ENCODE data around the gene FAM222A.

FAM222A gene

DNA sequence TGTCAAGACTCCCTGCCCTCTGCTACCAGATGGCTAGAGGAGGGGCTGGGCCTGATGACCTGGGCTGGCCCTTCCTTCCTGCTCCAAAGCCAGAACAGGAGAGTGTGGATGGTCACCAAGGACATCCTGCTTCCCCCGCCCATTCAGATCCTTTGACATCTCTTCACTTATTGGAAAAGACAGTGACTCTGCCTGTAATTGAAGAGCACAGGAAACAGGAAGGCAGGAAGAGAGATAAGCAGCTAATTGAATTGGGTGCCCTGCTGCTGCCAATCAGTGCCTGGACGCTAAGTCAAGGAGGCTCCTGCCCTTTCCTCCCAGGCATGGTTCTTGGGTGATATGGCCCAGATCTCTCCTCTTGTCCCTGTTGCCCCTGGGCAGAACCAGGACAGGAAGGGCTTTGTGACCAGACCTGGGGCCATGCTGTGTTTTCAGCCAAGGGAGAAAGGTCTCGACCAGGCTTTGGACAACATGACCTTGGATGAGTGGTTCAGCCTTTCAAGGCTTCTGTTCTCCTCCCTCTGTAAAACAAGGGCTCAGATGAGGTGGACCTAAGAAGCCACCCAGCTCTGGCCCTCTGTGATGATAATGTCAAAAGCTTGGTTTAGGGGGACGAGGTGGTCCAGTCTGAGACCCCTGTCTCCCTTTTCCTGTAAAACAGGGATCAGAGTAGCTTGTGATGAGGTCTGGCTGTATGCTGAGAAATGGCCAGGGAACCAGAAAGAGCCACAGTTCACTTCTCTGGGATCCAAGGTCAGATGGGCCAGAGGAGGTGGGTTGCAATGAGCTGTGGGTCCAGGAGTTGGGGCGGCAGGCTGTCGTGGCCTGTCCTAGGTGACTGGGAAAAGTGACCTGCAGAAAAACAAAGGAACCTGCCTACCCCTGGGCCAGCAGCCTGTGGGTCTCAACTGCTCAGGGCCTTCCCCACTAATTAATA lies 38.8 kb downstream of the FAM222A start:
- no peak overlapping the region for H3K27ac ChIP-seq (ENCODE audit: low read depth, low read length)
- no peaks in the 10 kb centered on the region for H3K27me3 ChIP-seq (ENCODE audit: low read length)
- H2AFZ ChIP-seq (ENCODE audit: low read depth, low read length, severe bottlenecking) = no peak overlapping the region
- H3K4me2 ChIP-seq (ENCODE audit: low read depth, low read length, poor library complexity, severe bottlenecking) = no peak overlapping the region
- no peak overlapping the region for H3K4me3 ChIP-seq (ENCODE audit: insufficient read depth, low read length, poor library complexity, severe bottlenecking)
- TF ChIP-seq EZH2phosphoT487 (conservative IDR thresholded peaks at IDR 0.05; ENCODE audit: low read length) = no peak
- TF ChIP-seq, protein P1, sequence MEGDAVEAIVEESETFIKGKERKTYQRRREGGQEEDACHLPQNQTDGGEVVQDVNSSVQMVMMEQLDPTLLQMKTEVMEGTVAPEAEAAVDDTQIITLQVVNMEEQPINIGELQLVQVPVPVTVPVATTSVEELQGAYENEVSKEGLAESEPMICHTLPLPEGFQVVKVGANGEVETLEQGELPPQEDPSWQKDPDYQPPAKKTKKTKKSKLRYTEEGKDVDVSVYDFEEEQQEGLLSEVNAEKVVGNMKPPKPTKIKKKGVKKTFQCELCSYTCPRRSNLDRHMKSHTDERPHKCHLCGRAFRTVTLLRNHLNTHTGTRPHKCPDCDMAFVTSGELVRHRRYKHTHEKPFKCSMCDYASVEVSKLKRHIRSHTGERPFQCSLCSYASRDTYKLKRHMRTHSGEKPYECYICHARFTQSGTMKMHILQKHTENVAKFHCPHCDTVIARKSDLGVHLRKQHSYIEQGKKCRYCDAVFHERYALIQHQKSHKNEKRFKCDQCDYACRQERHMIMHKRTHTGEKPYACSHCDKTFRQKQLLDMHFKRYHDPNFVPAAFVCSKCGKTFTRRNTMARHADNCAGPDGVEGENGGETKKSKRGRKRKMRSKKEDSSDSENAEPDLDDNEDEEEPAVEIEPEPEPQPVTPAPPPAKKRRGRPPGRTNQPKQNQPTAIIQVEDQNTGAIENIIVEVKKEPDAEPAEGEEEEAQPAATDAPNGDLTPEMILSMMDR (IDR thresholded peaks at IDR 0.05; ENCODE audit: insufficient read depth, low read length, poor library complexity, severe bottlenecking) = no peak
- no peaks in the 10 kb centered on the region for H3F3A ChIP-seq (ENCODE audit: insufficient read depth)
- H3K9me3 ChIP-seq (ENCODE audit: insufficient read depth, low read length) = 0 out of 2 replicates have a peak, but pooled peaks cover 4% of the 10 kb centered on the region
- no peaks in the 10 kb centered on the region for H3K79me2 ChIP-seq (ENCODE audit: insufficient read depth, low read length)
- no peaks in the 10 kb centered on the region for H4K20me1 ChIP-seq (ENCODE audit: low read depth, low read length)
- H3K9ac ChIP-seq (ENCODE audit: low read length) = no peak overlapping the region
- H3K9me2 ChIP-seq (replicated peaks; ENCODE audit: insufficient read depth, low read length) = no peaks in the 10 kb centered on the region
- no peaks in the 10 kb centered on the region for H3K36me3 ChIP-seq (ENCODE audit: low read length)

DNA sequence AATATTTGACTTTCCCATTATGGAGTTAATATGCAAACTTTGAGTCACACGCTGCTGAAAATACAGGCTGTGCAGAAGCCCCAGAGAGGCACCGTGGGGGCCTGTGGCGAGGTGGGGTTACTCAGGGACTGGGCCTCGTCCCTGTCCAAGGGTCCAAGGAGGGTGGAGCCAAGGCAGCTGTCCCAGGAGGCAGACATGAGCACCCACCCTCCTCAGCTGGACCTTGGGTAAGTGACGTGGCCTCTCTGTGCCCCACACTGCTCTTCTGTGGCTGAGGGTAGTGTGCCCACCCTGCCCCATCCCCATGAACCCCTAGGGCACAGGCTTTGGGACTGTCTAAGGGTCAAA lies 39.4 kb downstream of the FAM222A start:
- H3K9me3 ChIP-seq (ENCODE audit: insufficient read depth, low read length) = 0 out of 2 replicates have a peak, but pooled peaks cover 4% of the 10 kb centered on the region
- no peak overlapping the region for H3K4me3 ChIP-seq (ENCODE audit: insufficient read depth, low read length, poor library complexity, severe bottlenecking)
- H3K9me2 ChIP-seq (replicated peaks; ENCODE audit: insufficient read depth, low read length) = no peaks in the 10 kb centered on the region
- H3F3A ChIP-seq (ENCODE audit: insufficient read depth) = no peaks in the 10 kb centered on the region
- H3K9ac ChIP-seq (ENCODE audit: low read length) = no peak overlapping the region
- no peaks in the 10 kb centered on the region for H3K27me3 ChIP-seq (ENCODE audit: low read length)
- no peaks in the 10 kb centered on the region for H3K79me2 ChIP-seq (ENCODE audit: insufficient read depth, low read length)
- H3K36me3 ChIP-seq (ENCODE audit: low read length) = no peaks in the 10 kb centered on the region
- no peak overlapping the region for H3K27ac ChIP-seq (ENCODE audit: low read depth, low read length)
- TF ChIP-seq EZH2phosphoT487 (conservative IDR thresholded peaks at IDR 0.05; ENCODE audit: low read length) = no peak
- TF ChIP-seq, protein P1 (IDR thresholded peaks at IDR 0.05; ENCODE audit: insufficient read depth, low read length, poor library complexity, severe bottlenecking) = no peak
- H3K4me2 ChIP-seq (ENCODE audit: low read depth, low read length, poor library complexity, severe bottlenecking) = no peak overlapping the region
- no peaks in the 10 kb centered on the region for H4K20me1 ChIP-seq (ENCODE audit: low read depth, low read length)
- H2AFZ ChIP-seq (ENCODE audit: low read depth, low read length, severe bottlenecking) = no peak overlapping the region

DNA sequence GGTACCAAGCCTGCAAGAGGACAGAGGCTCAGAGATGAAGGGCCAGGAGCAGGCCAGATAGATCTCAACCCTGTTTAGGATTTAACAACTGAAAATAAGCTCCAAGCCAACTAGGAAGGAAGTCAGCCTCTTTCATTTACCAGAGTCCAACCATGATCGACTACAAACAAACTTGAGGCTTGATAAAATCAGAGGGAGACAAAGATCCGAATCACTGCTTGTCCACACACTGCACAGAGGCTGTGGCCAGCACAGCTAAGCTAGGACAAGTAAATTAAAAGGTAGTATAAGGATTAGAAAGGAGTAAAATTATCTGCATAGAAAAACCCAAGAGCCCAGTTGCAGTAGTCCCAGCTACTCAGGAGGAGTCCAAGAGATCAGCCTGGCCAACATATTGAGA lies 40.3 kb downstream of the FAM222A start:
- no peaks in the 10 kb centered on the region for H3K79me2 ChIP-seq (ENCODE audit: insufficient read depth, low read length)
- no peak overlapping the region for H3K4me3 ChIP-seq (ENCODE audit: insufficient read depth, low read length, poor library complexity, severe bottlenecking)
- no peak overlapping the region for H3K9ac ChIP-seq (ENCODE audit: low read length)
- H3K27me3 ChIP-seq (ENCODE audit: low read length) = no peaks in the 10 kb centered on the region
- H3F3A ChIP-seq (ENCODE audit: insufficient read depth) = no peaks in the 10 kb centered on the region
- no peak for TF ChIP-seq EZH2phosphoT487 (conservative IDR thresholded peaks at IDR 0.05; ENCODE audit: low read length)
- TF ChIP-seq, protein P1 (IDR thresholded peaks at IDR 0.05; ENCODE audit: insufficient read depth, low read length, poor library complexity, severe bottlenecking) = no peak
- H4K20me1 ChIP-seq (ENCODE audit: low read depth, low read length) = no peaks in the 10 kb centered on the region
- H3K36me3 ChIP-seq (ENCODE audit: low read length) = no peaks in the 10 kb centered on the region
- H3K9me2 ChIP-seq (replicated peaks; ENCODE audit: insufficient read depth, low read length) = no peaks in the 10 kb centered on the region
- H3K4me2 ChIP-seq (ENCODE audit: low read depth, low read length, poor library complexity, severe bottlenecking) = no peak overlapping the region
- H2AFZ ChIP-seq (ENCODE audit: low read depth, low read length, severe bottlenecking) = no peak overlapping the region
- no peak overlapping the region for H3K27ac ChIP-seq (ENCODE audit: low read depth, low read length)
- 0 out of 2 replicates have a peak, but pooled peaks cover 4% of the 10 kb centered on the region for H3K9me3 ChIP-seq (ENCODE audit: insufficient read depth, low read length)

All from SU-DHL-6 (cell line).